Ammon's horn (tissue), 1 donor: ENCODE data around the gene MBD1.
"Not testable (repeated sequence)": the region's sequence is repeated elsewhere in the genome, so short reads cannot be mapped to it uniquely, and the experiment has no call there.

Experiments used
- DNase-seq: peaks from one replicate; pipeline ENCODE4 v3.0.0-alpha.2; 2016; ENCODE audit warnings: low spot score

Gene MBD1

GRCh38 chr18:50273203-50274043, 7.9 kb downstream of the MBD1 start:
- DNase-seq: no peak

DNA sequence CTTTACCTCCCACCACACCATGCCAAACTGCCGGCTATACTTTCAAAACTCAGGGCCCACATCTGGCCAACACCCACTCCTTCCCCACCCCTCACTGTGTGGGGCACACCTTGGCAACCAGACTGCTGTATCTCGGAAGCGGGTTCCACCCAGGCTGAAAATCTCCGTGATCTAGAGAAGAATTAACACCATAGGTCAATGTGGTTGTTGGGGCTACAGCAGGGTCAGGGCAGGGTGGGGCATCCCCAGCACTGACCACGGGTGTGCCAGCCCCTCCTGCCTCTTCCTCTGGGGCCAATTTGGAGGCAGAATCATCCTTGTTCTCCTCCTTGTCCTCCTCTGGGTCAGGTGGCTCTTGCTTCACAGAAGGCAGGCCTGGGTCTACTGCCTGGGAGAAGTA, 8.8 kb downstream of the MBD1 start:
- no peak for DNase-seq

GRCh38 chr18:50268022-50268747, 13.1 kb downstream of the MBD1 start:
- DNase-seq: peak; percentile 67

- peak; percentile 93 for DNase-seq
Measured at GRCh38 chr18:50266248-50266704, 15.0 kb downstream of the MBD1 start, which contains the start of gene CFAP53. Gene CFAP53 (minus strand): TSS chr18:50266495. CDS start chr18:50266404, 91 bp downstream.

- DNase-seq: no peak
Measured at GRCh38 chr18:50262977-50263376, 18.3 kb downstream of the MBD1 start.

GRCh38 chr18:50250935-50251334, 30.4 kb downstream of the MBD1 start:
- DNase-seq: no peak

DNA sequence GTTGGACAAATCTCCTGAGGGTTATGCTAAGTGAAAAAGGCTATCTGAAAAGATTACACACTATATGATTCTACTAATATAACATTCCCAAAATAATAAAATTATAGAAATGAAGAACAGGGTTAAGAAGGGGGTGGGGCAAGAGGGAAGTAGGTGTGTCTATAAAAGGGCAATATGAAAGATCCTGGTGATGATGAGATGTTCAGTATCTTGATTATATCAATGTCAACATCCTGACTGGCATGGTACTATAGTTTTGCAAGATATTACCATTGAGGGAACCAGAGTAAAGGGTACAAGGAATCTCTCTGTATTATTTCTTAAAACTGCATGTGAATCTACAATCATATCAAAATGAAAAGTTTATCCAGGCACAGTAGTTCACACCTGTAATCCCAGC, 31.7 kb downstream of the MBD1 start:
- DNase-seq: no peak

DNA sequence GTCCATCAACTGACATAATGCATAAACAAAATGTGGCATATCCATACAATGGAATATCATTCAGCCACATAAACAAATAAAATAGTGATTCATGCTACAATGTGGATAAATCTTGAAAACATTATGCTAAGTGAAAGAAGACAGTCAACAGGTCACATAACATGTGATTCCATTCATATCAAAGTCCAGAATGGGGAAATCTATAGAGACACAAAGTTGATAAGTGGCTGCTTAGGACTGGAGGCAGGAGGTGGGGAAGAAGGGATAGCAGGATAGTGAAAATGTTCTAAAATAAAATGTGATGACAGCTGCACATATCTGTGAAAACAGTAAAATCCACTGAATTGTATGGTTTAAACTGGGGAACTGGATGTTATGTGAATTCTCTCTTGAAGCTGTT, 33.8 kb downstream of the MBD1 start:
- no peak for DNase-seq

- not testable (repeated sequence) for DNase-seq
Measured at GRCh38 chr18:50241768-50242167, 39.6 kb downstream of the MBD1 start.

DNA sequence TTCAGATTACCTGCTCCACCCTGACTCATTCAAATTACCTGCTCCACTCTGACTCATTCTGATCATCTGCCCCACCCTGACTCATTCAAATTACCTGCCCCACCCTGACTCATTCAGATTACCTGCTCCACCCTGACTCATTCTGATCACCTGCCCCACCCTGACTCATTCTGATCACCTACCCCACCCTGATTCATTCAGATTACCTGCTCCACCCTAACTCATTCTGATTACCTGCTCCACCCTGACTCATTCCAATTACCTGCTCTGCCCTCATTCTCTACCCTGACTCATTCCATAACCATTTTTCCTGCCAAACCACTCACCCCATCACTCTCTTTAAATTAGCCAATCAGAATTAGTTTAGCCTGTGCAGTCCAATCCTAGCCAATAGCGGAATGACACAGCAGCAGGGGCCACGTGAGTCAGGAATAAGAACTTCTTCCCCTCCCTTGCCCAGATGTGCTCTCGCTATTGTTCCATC, 41.2 kb downstream of the MBD1 start:
- DNase-seq: no peak

- no peak for DNase-seq
Measured at GRCh38 chr18:50232419-50232818, 48.9 kb downstream of the MBD1 start.

DNA sequence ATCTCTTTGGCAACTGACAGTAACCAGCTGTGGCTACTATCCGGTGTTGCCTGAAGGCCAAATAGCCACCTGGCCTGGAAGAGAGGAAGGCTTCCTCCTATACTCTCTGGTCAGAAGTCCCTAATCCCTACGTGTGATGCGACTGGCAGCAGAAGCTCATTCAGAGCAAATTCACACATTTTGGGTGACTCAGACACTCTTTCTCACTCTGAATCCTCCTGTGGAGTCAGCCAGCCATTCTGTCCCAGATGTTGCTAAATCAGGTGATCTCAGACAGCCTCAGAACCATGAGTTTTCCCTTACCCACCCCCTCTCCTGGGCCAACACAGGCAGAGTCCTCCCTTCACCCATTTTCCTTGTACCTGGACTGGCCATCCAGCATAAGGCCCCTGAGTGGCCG, 49.7 kb downstream of the MBD1 start:
- DNase-seq: no peak

GRCh38 chr18:50220249-50220648, 61.1 kb downstream of the MBD1 start:
- DNase-seq: not testable (repeated sequence)
